Measurements from ENCODE around the gene BIRC5.

BIRC5 gene

DNA sequence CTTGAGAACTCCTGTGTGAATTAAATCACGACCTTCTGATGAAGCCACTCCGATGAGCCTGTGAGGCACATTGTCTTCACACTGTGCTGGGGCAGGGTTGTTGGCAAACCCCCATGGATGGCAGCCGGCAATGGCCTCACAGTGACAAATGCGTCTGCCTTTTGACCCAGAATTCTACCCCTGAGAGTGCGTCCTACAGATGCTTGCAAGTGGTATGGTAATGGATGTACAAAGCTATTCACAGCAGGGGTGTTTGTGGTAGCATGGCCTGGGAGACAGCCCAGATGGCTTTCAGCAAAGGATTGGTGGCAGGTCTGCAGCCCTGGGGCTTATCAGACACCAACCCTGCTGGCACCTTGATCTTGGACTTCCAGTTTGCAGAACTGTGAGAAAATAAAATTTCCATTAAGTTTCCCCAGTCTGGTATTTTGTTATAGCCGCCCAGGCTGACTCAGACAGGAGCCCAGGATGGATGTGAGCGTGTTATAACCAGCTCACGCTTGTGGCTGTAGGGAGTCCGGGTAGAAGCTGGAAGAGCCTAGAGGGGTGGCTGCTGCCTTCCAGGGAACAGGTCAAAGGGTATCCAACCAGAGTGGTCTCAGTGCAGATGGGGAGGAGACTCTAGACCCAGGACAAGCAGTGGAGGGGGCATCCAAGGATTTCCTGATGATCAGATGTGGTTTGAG, 16.8 kb upstream of the BIRC5 start:
- Histone ChIP-seq H3K9me3 (ENCODE audit: low read depth, low read length) (no peaks in the 10 kb centered on the region), H3K36me3 (ENCODE audit: insufficient read depth, low read length) (peaks cover 38% of the 10 kb centered on the region), H3K27ac (no peak overlapping the region), H3K4me3 (no peak overlapping the region), H3K9ac (ENCODE audit: insufficient read length) (no peak overlapping the region)
- no peak for DNase-seq (ENCODE audit: low read depth, low spot score)
- TF ChIP-seq FOXP2 (optimal IDR thresholded peaks at IDR 0.05; ENCODE audit: control extremely low read depth, extremely low read length, insufficient read depth): no peak

DNA sequence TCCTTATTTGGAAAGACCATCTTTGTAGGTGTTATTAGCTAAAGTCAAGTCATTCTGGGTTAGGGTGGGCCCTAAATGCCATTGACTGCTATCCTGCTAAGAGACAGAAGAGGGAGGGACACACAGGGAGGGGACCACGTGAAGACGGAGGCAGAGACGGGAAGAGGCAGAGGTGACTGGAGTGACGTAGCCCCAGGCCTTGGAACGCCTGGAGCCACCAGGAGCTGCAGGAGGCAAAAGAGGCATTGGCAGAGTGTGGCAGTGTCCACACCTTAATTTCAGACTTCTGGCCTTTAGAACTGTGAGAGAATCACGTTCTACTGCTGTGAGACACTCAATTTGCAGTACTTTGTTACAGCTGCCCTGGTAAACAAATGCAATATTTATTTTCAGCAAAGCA, 13.6 kb upstream of the BIRC5 start:
- H3K9me3 ChIP-seq (ENCODE audit: low read depth, low read length): no peaks in the 10 kb centered on the region
- TF ChIP-seq FOXP2 (optimal IDR thresholded peaks at IDR 0.05; ENCODE audit: control extremely low read depth, extremely low read length, insufficient read depth): no peak
- no peak for TF ChIP-seq POLR2AphosphoS5 (IDR thresholded peaks at IDR 0.05; ENCODE audit: borderline replicate concordance, low read depth, low read length)
- TF ChIP-seq EZH2 (IDR thresholded peaks at IDR 0.05): no peak
- no peak for DNase-seq (ENCODE audit: low read depth, low spot score)
- peaks cover 24% of the 10 kb centered on the region for H3K36me3 ChIP-seq (ENCODE audit: insufficient read depth, low read length)
- no peak overlapping the region for H3K4me3 ChIP-seq
- no peak overlapping the region for H3K9ac ChIP-seq (ENCODE audit: insufficient read length)
- H3K27ac ChIP-seq: no peak overlapping the region

DNA sequence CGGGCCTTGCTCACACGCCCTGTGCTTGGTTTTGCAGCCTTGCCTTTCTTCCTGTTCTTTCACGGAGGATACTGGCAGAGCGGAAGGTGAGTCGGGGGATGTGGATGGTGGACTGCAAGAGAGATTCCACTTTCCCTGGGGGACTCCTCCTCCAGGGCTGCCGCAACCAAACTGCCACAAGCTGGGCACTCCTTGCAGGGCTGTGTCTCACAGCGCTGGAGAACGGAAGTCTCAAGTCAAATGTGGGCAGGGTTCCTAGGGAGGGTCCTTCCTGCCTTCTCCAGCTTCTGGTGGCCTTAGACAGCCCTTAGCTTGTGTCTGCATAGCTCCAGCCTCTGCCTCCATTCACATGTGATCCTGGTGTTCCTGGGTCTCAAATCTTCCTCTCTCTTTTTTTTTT, 11.4 kb upstream of the BIRC5 start:
- no peak overlapping the region for H3K4me3 ChIP-seq
- TF ChIP-seq FOXP2 (optimal IDR thresholded peaks at IDR 0.05; ENCODE audit: control extremely low read depth, extremely low read length, insufficient read depth) (no peak), EZH2 (IDR thresholded peaks at IDR 0.05) (no peak), POLR2AphosphoS5 (IDR thresholded peaks at IDR 0.05; ENCODE audit: borderline replicate concordance, low read depth, low read length) (no peak)
- no peak overlapping the region for H3K27ac ChIP-seq
- peaks cover 8% of the 10 kb centered on the region; the same call in 1 of the 2 replicates for H3K36me3 ChIP-seq (ENCODE audit: insufficient read depth, low read length)
- H3K9ac ChIP-seq (ENCODE audit: insufficient read length): no peak overlapping the region
- DNase-seq (ENCODE audit: low read depth, low spot score): no peak
- no peaks in the 10 kb centered on the region for H3K9me3 ChIP-seq (ENCODE audit: low read depth, low read length)

DNA sequence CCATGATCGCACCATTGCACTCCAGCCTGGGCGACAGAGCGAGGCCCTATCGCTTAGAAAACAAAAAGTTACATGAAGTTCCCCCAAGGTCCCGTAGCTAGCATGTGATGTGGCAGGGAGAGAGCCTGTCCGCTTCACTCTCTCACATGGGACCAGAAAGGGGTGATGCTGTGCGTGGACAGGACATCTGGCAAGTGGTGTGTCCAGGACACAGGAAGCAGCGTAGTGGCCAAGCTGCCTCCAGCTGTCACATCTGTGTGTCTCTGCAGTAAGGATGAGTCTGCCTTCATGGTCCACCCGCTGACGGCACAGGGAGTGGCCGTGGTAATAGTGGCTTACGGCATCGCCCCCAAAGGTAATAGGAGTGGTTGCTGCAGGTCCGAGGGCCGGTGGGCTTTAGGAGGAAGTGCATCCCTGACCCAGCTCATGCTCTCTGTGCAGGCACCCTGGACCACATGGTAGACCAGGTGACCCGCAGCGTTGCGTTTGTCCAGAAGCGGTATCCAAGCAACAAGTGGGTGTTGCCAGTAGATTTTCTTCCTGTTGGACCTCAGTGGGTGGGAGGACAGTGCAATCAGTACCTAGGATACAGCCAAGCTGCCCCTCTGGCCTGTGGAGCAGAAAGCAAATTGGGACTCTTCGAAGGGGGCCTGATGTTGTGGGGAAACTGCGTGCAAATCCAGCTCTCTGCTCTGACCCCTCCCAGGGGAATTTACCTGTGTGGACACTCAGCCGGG, 9.5 kb upstream of the BIRC5 start:
- no peak for DNase-seq (ENCODE audit: low read depth, low spot score)
- Histone ChIP-seq H3K36me3 (ENCODE audit: insufficient read depth, low read length) (no peaks in the 10 kb centered on the region; the same call in 1 of the 2 replicates), H3K27ac (no peak overlapping the region), H3K9me3 (ENCODE audit: low read depth, low read length) (no peaks in the 10 kb centered on the region), H3K9ac (ENCODE audit: insufficient read length) (no peak overlapping the region), H3K4me3 (no peak overlapping the region)
- no peak for TF ChIP-seq FOXP2 (optimal IDR thresholded peaks at IDR 0.05; ENCODE audit: control extremely low read depth, extremely low read length, insufficient read depth)
- no peak for TF ChIP-seq EZH2 (IDR thresholded peaks at IDR 0.05)
- no peak for TF ChIP-seq POLR2AphosphoS5 (IDR thresholded peaks at IDR 0.05; ENCODE audit: borderline replicate concordance, low read depth, low read length)

DNA sequence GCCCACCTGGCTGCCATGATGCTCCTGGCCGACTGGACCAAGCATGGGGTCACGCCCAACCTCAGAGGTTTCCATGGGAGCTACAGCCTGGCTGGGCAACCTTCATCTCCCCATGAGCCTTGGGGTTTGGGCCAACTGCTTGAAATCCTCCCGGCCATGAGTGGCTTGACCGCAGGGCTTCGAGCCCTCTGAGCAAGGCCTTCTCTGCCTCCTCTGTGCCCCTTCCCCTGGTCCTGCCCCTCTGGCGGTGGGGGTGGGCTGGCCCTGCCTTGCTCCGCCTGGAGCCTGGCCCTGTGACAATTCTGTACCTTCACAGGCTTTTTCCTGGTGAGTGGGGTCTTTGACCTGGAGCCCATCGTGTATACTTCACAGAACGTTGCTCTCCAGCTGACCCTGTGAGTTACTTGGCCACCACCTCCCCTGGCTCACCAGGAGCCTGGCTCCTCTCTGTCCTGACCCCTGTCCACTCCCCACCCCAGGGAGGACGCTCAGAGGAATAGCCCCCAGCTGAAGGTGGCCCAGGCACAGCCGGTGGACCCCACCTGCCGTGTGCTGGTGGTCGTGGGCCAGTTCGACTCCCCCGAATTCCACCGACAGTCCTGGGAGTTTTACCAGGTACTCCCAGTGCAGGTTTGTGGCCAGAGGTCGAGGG, 8.8 kb upstream of the BIRC5 start:
- H3K9me3 ChIP-seq (ENCODE audit: low read depth, low read length): no peaks in the 10 kb centered on the region
- TF ChIP-seq EZH2 (IDR thresholded peaks at IDR 0.05): no peak
- TF ChIP-seq FOXP2 (optimal IDR thresholded peaks at IDR 0.05; ENCODE audit: control extremely low read depth, extremely low read length, insufficient read depth): no peak
- no peak for TF ChIP-seq POLR2AphosphoS5 (IDR thresholded peaks at IDR 0.05; ENCODE audit: borderline replicate concordance, low read depth, low read length)
- no peak for DNase-seq (ENCODE audit: low read depth, low spot score)
- no peak overlapping the region for H3K4me3 ChIP-seq
- H3K36me3 ChIP-seq (ENCODE audit: insufficient read depth, low read length): no peaks in the 10 kb centered on the region; the same call in 1 of the 2 replicates
- H3K9ac ChIP-seq (ENCODE audit: insufficient read length): no peak overlapping the region
- no peak overlapping the region for H3K27ac ChIP-seq

DNA sequence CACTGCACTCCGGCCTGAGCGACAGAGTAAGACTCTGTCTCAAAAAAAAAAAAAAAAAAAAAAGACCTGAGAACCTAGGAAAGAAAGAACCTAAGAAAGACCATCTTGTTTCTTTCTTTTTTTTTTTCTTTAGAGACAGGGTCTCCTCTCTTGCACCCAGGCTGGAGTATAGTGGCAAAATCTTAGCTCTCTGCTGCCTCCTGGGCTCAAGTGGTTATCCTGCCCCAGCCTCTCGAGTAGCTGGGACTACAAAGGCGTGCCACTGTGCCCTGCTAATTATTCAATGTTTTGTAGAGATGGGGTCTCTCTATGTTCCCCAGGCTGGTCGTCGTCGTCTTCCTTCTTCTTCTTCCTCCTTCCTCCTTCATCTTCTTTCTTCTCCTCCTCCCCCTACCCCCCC, 7.8 kb upstream of the BIRC5 start:
- no peak for DNase-seq (ENCODE audit: low read depth, low spot score)
- H3K27ac ChIP-seq: no peak overlapping the region
- TF ChIP-seq FOXP2 (optimal IDR thresholded peaks at IDR 0.05; ENCODE audit: control extremely low read depth, extremely low read length, insufficient read depth) (no peak), EZH2 (IDR thresholded peaks at IDR 0.05) (no peak)
- no peaks in the 10 kb centered on the region for H3K9me3 ChIP-seq (ENCODE audit: low read depth, low read length)
- H3K9ac ChIP-seq (ENCODE audit: insufficient read length): no peak overlapping the region
- H3K4me3 ChIP-seq: no peak overlapping the region
- H3K36me3 ChIP-seq (ENCODE audit: insufficient read depth, low read length): no peaks in the 10 kb centered on the region; the same call in 1 of the 2 replicates

DNA sequence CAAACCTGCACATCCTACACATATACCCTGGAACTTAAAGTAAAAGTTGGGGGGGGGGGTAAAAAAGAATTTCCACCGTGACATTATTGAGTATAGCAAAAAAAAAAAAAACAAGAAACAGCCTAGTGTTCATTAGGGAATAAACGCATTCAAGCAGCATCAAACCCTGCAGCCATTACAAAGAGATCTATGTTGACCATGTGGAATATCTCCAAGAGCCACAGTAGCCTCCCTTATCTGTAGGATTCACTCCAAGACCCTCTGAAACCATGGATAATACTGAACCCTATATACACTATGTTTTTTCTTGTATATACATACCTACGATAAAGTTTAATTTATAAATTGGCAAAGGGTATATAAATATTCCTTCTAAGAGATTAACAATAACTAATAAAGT, 5.6 kb upstream of the BIRC5 start:
- H3K9ac ChIP-seq (ENCODE audit: insufficient read length): no peak overlapping the region
- no peak for TF ChIP-seq EZH2 (IDR thresholded peaks at IDR 0.05)
- no peak for TF ChIP-seq FOXP2 (optimal IDR thresholded peaks at IDR 0.05; ENCODE audit: control extremely low read depth, extremely low read length, insufficient read depth)
- TF ChIP-seq POLR2AphosphoS5 (IDR thresholded peaks at IDR 0.05; ENCODE audit: borderline replicate concordance, low read depth, low read length): no peak
- no peaks in the 10 kb centered on the region for H3K9me3 ChIP-seq (ENCODE audit: low read depth, low read length)

DNA sequence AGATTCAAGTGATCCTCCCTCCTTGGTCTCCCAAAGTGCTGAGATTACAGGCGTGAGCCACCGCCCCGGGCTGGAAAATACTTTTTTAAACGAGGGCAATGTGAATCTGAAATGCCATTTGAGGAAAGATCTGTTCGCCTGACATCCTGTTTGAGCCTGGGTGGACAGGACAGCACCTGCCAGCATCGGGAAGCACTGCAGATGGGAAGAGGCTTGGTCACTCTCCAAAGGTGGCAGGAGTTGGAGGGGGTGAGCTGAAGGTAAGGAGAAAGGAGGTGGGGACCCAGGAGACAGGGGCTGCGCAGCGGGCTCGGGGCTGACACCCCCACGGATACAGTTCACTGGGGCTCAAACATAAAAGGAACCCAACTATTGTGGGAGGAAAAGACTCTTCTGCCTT, 3.9 kb upstream of the BIRC5 start:
- Histone ChIP-seq H3K9ac (ENCODE audit: insufficient read length) (no peak overlapping the region), H3K27ac (no peak overlapping the region), H3K4me3 (no peak overlapping the region), H3K36me3 (ENCODE audit: insufficient read depth, low read length) (no peaks in the 10 kb centered on the region), H3K9me3 (ENCODE audit: low read depth, low read length) (no peaks in the 10 kb centered on the region)
- TF ChIP-seq FOXP2 (optimal IDR thresholded peaks at IDR 0.05; ENCODE audit: control extremely low read depth, extremely low read length, insufficient read depth): no peak
- TF ChIP-seq EZH2 (IDR thresholded peaks at IDR 0.05): no peak
- TF ChIP-seq POLR2AphosphoS5 (IDR thresholded peaks at IDR 0.05; ENCODE audit: borderline replicate concordance, low read depth, low read length): no peak
- no peak for DNase-seq (ENCODE audit: low read depth, low spot score)

More for the DNA sequence above, 5.6 kb upstream of the BIRC5 start:
- Histone ChIP-seq H3K4me3 (no peak overlapping the region), H3K27ac (no peak overlapping the region), H3K36me3 (ENCODE audit: insufficient read depth, low read length) (no peaks in the 10 kb centered on the region; the same call in 1 of the 2 replicates)
- DNase-seq (ENCODE audit: low read depth, low spot score): no peak

Measured in SK-N-MC (cell line).